BJ (cell line): Measurements from ENCODE around the gene SLC25A24. TPM values are rescaled to one million over a fixed set of nuclear protein-coding genes. Genes with fewer than 3 reads are reported as not detected.

Source experiments
- CTCF ChIA-PET: fragments of 350-600 bp; formaldehyde crosslinking; extraction: SDS; loops from one replicate; lab custom pipeline; 2021; ENCODE audit warnings: antibody characterized with exemption, inconsistent platforms; lab: Yijun Ruan, JAX
- POLR2A ChIA-PET: fragments of 300-600 bp; sonication (Branson Sonifier 250); formaldehyde crosslinking; extraction: SDS; loops from one replicate; lab custom pipeline; 2021; ENCODE audit warnings: antibody characterized with exemption; lab: Charles Lee
- DNase-seq: peaks from one replicate; pipeline ENCODE4 v3.0.0-alpha.2; 2011; ENCODE audit warnings: low read depth
- H3K27me3 ChIP-seq: 2 replicates; pipeline ENCODE4 v1.6.0; 2011; ENCODE audit warnings: low read length; ENCODE audit not compliant: control insufficient read depth, insufficient read depth
- H3K36me3 ChIP-seq: 2 replicates; pipeline ENCODE4 v1.5.1; 2011; ENCODE audit warnings: low read length; ENCODE audit not compliant: control insufficient read depth, insufficient read depth
- H3K4me3 ChIP-seq: 2 replicates; pipeline ENCODE4 v1.5.1; 2011; ENCODE audit warnings: low read depth, mild to moderate bottlenecking, control low read depth, low read length
- polyA plus RNA-seq: library from polyadenylated mRNA; depleted of rRNA; stranded (reverse); fragments of >200 nt; gene quantifications from 2 replicates; pipeline ENCODE4 v1.2.3, GENCODE V29; 2011; rRNA removed
- TF ChIP-seq, protein P1 (sequence below): IDR thresholded peaks from 2 replicates; pipeline ENCODE4 v1.5.1; 2011; ENCODE audit warnings: low read depth, mild to moderate bottlenecking, control low read depth, inconsistent platforms, low read length, moderate library complexity; ENCODE audit not compliant: insufficient read depth

The SLC25A24 gene
- polyA plus RNA-seq, 1 experiment, result 20.2 TPM

GRCh38 chr1:108097018-108097417 lies 103.1 kb downstream of the SLC25A24 start:
- H3K27me3 ChIP-seq, result 0 out of 2 replicates have a peak, but pooled peaks cover 2% of the 10 kb centered on the region
- TF ChIP-seq, protein P1, sequence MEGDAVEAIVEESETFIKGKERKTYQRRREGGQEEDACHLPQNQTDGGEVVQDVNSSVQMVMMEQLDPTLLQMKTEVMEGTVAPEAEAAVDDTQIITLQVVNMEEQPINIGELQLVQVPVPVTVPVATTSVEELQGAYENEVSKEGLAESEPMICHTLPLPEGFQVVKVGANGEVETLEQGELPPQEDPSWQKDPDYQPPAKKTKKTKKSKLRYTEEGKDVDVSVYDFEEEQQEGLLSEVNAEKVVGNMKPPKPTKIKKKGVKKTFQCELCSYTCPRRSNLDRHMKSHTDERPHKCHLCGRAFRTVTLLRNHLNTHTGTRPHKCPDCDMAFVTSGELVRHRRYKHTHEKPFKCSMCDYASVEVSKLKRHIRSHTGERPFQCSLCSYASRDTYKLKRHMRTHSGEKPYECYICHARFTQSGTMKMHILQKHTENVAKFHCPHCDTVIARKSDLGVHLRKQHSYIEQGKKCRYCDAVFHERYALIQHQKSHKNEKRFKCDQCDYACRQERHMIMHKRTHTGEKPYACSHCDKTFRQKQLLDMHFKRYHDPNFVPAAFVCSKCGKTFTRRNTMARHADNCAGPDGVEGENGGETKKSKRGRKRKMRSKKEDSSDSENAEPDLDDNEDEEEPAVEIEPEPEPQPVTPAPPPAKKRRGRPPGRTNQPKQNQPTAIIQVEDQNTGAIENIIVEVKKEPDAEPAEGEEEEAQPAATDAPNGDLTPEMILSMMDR, result no peak
- CTCF ChIA-PET, result interaction anchor here (0.9 kb wide), 1 partner anchor 12 kb away, joined by 3 read pairs; no protein-coding TSS in a partner anchor
- H3K36me3 ChIP-seq, result no peaks in the 10 kb centered on the region
- POLR2A ChIA-PET, result no interaction called here
- H3K4me3 ChIP-seq, result no peak overlapping the region
- no peak for DNase-seq

DNA sequence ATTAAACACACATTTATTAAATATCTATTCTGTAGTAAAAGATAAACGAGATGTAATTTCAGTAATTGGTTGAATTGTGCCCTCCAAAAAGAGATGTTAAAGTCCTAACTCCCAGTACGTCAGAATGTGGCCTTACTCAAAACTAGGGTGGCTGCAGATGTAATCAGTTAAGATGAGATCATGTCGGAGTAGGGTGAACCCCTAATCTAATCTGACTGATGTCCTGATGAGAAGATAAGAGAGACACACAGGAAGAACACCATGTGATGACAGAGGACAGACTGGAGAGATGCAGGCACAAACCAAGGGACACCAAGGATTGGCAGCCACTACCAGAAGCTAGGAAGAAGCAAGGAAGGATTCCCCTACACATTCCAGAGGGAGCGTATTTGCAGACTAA lies 104.1 kb downstream of the SLC25A24 start:
- 0 out of 2 replicates have a peak, but pooled peaks cover 2% of the 10 kb centered on the region for H3K27me3 ChIP-seq

DNA sequence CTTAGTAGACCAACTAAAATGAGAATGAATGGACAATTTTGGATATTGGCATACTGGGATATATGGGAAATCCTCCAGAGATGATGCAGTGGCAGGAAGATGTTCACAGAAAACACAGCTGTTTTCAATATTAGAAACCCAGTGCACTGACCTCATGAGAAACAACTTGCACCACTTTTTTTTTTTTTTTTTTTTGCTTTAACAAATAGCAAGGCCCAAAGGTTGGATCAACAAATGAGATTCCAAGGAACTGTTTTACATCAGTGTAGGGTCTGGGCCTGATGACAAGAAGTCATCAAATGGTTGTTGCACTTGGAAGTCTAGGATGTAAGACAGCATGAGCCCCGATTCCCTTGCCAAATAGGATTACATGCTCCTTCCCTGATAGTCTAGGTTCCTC lies 110.7 kb downstream of the SLC25A24 start:
- POLR2A ChIA-PET, result no interaction called here
- Histone ChIP-seq H3K4me3 (no peak overlapping the region), H3K36me3 (no peaks in the 10 kb centered on the region), H3K27me3 (no peaks in the 10 kb centered on the region; the same call in 1 of the 2 replicates)
- TF ChIP-seq, protein P1, result no peak
- DNase-seq, result no peak
- CTCF ChIA-PET, result interaction anchor here (0.6 kb wide), 2 partner anchors 10 to 20 kb away, joined by 3 to 4 read pairs; no protein-coding TSS in a partner anchor

More for the DNA sequence above, 104.1 kb downstream of the SLC25A24 start:
- ChIA-PET POLR2A (no interaction called here), CTCF (no interaction called here)
- Histone ChIP-seq H3K4me3 (no peak overlapping the region), H3K36me3 (no peaks in the 10 kb centered on the region)
- TF ChIP-seq, protein P1, result no peak
- DNase-seq, result no peak

- ChIA-PET CTCF (interaction anchor here (0.6 kb wide), 1 partner anchor 121 kb away, joined by 3 read pairs; no protein-coding TSS in a partner anchor), POLR2A (no interaction called here)
- TF ChIP-seq, protein P1, result no peak
- no peaks in the 10 kb centered on the region; the same call in 1 of the 2 replicates for H3K27me3 ChIP-seq
- no peak overlapping the region for H3K4me3 ChIP-seq
- H3K36me3 ChIP-seq, result no peaks in the 10 kb centered on the region
- DNase-seq, result no peak
These were observed 114.5 kb downstream of the SLC25A24 start for GRCh38 chr1:108085628-108086027.

- DNase-seq, result no peak
- ChIA-PET POLR2A (no interaction called here), CTCF (interaction anchor here (0.6 kb wide), 1 partner anchor 121 kb away, joined by 3 read pairs; no protein-coding TSS in a partner anchor)
- TF ChIP-seq, protein P1, result no peak
- no peak overlapping the region for H3K4me3 ChIP-seq
- H3K27me3 ChIP-seq, result no peaks in the 10 kb centered on the region; the same call in 1 of the 2 replicates
- no peaks in the 10 kb centered on the region for H3K36me3 ChIP-seq
These were observed 115.2 kb downstream of the SLC25A24 start for GRCh38 chr1:108084866-108085477.

Other genes starting within 250 kb of the SLC25A24 start
- 0.01 TPM in 1 of 2 replicates, not detected in the other for gene VAV3, start 235.2 kb downstream of the SLC25A24 start, polyA plus RNA-seq
- gene NBPF4, start 43.7 kb upstream of the SLC25A24 start, polyA plus RNA-seq, result not detected in 2 replicates
- gene NBPF6, start 250.0 kb upstream of the SLC25A24 start, polyA plus RNA-seq, result not detected in 2 replicates